Astrocyte (in vitro differentiated cells and primary cell): ENCODE measurements around the gene HSPG2.

Experiments used
- CTCF ChIP-seq: IDR thresholded peaks from 2 replicates; pipeline ENCODE4 v1.5.1; 2011; ENCODE audit warnings: low read depth, mild to moderate bottlenecking, inconsistent platforms, low read length, moderate library complexity; ENCODE audit not compliant: insufficient read depth
- EZH2 ChIP-seq: IDR thresholded peaks from 2 replicates; pipeline ENCODE4 v1.6.1; 2012; ENCODE audit warnings: mild to moderate bottlenecking, low read length, inconsistent platforms; ENCODE audit not compliant: insufficient read depth

DNA sequence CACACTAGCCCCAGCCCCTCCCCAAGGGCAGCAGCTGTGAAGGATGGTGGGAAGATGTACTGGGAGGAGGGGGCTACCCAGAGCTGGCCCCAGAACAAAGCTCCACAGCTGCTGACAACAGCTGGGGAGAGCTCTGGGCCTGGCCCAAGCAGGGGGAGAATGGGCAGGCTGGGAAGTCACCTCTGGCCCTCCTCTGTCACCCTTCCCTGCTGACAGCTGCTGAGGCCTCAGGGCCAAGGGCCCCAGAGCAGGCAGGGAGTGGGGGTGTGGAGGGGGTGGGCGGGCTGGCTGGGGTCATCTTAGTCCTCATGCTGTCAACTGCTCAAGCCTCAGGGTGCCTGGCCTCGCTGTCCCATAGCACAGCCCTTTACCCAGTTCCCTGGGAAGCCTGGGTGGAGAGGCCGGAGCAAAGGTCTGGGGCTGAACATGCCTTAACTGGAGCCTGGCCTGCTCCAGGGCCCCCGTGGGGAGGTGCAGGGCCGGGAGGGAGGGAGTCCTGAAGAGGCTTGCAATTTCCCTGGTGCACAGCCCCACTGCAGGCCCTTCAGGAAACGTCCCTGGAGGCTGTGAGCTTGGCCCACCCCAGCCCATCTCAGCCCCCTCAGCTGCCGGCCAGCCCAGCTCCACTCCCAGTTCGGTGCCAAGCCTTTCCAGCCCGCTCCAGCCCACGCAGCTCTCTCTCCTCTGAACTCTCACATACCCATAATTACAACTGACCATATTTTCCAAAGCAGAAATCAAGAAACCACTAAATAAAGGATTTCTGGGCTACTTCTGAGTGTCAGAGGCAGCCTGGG lies 25.7 kb downstream of the HSPG2 start:
- TF ChIP-seq CTCF (no peak), EZH2 (no peak)
